Measurements from ENCODE around the gene RYR2. TPM values are rescaled to one million over a fixed set of nuclear protein-coding genes. Genes with fewer than 3 reads are reported as not detected.

The RYR2 gene
- total RNA-seq, 2 experiments from 2014 or later = not detected

- Histone ChIP-seq H3K9me2 (ENCODE audit: insufficient read depth, low read length) (no peaks in the 10 kb centered on the region), H3K9me3 (ENCODE audit: low read length) (no peaks in the 10 kb centered on the region), H3K79me2 (ENCODE audit: insufficient read depth, low read depth, low read length) (no peaks in the 10 kb centered on the region), H3K4me2 (ENCODE audit: low read length) (no peak overlapping the region), H3K27ac (ENCODE audit: low read depth, low read length, poor library complexity, severe bottlenecking) (no peak overlapping the region), H3K4me1 (ENCODE audit: insufficient read depth, low read length, poor library complexity, severe bottlenecking) (no peaks in the 10 kb centered on the region), H3K4me3 (ENCODE audit: low read depth, low read length, poor library complexity, severe bottlenecking) (no peak overlapping the region), H3K36me3 (ENCODE audit: insufficient read depth, low read length) (no peaks in the 10 kb centered on the region), H4K20me1 (ENCODE audit: insufficient read depth, low read length) (no peaks in the 10 kb centered on the region), H2AFZ (ENCODE audit: low read length) (no peak overlapping the region)
- POLR2A ChIA-PET = interaction anchor here (0.5 to 0.6 kb wide), 2 partner anchors 15 to 74 kb away, joined by 6 to 7 read pairs; no protein-coding TSS in a partner anchor
- CTCF ChIA-PET (ENCODE audit: unreplicated experiment) = no interaction called here
- intact Hi-C loops (cut with micrococcal nuclease; ENCODE audit: unreplicated experiment) = no loop called here
- TF ChIP-seq CTCF (conservative IDR thresholded peaks at IDR 0.05; ENCODE audit: low read length) = no peak
- TF ChIP-seq EZH2phosphoT487 (IDR thresholded peaks at IDR 0.05; ENCODE audit: borderline replicate concordance, low read depth, low read length) = no peak
- DNase-seq (ENCODE audit: low spot score) = no peak
- no TSS peak for BruUV-seq (replicated peaks)
Observed at GRCh38 chr1:237834461-237834860, 792.5 kb downstream of the RYR2 start.

GRCh38 chr1:237838320-237838719, 796.3 kb downstream of the RYR2 start:
- H3K4me1 ChIP-seq (ENCODE audit: insufficient read depth, low read length, poor library complexity, severe bottlenecking) = no peaks in the 10 kb centered on the region
- H3K9me3 ChIP-seq (ENCODE audit: low read length) = no peaks in the 10 kb centered on the region
- no peak for DNase-seq (ENCODE audit: low spot score)
- TF ChIP-seq EZH2phosphoT487 (IDR thresholded peaks at IDR 0.05; ENCODE audit: borderline replicate concordance, low read depth, low read length) (no peak), CTCF (conservative IDR thresholded peaks at IDR 0.05; ENCODE audit: low read length) (no peak)
- ChIA-PET CTCF (ENCODE audit: unreplicated experiment) (no interaction called here), POLR2A (no interaction called here)
- no peaks in the 10 kb centered on the region for H3K9me2 ChIP-seq (ENCODE audit: insufficient read depth, low read length)
- H3K36me3 ChIP-seq (ENCODE audit: insufficient read depth, low read length) = no peaks in the 10 kb centered on the region
- intact Hi-C loops (cut with micrococcal nuclease; ENCODE audit: unreplicated experiment) = no loop called here
- no peak overlapping the region for H3K27ac ChIP-seq (ENCODE audit: low read depth, low read length, poor library complexity, severe bottlenecking)
- no peaks in the 10 kb centered on the region for H4K20me1 ChIP-seq (ENCODE audit: insufficient read depth, low read length)
- H2AFZ ChIP-seq (ENCODE audit: low read length) = no peak overlapping the region
- no peak overlapping the region for H3K4me2 ChIP-seq (ENCODE audit: low read length)
- H3K79me2 ChIP-seq (ENCODE audit: insufficient read depth, low read depth, low read length) = no peaks in the 10 kb centered on the region
- no TSS peak for BruUV-seq (replicated peaks)
- no peak overlapping the region for H3K4me3 ChIP-seq (ENCODE audit: low read depth, low read length, poor library complexity, severe bottlenecking)

DNA sequence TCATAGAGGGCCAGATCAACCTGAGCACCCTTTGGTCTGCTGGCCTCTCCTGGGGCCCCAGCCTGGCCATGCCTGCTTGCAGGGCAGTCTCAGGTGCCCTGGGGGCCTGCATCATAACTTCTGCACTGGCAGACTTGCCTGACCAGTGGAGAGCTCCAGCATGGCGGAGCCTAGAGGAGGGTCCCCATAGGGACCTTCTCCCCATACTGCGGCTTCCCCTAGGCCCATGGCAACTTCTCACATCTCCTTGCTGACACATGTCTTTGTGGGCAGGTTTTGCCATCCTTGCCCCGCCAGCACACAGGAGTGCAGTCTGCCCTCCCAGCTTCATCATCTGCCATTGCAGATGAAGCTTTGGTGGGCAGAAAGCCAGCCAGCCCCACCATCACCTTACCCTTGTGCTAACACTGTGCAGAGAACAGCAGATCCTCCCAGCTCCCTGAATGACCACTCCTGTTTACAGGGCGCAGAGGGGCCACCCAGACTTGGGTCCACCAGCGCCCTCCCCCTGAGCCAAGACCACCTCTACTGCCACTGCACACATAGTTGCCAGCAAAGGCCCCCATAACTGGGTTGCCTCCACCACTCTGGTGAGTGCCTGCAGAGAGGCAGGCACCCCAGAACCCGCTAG, 797.0 kb downstream of the RYR2 start:
- intact Hi-C loops (cut with micrococcal nuclease; ENCODE audit: unreplicated experiment) = no loop called here
- H3K9me2 ChIP-seq (ENCODE audit: insufficient read depth, low read length) = no peaks in the 10 kb centered on the region
- no peaks in the 10 kb centered on the region for H3K4me1 ChIP-seq (ENCODE audit: insufficient read depth, low read length, poor library complexity, severe bottlenecking)
- BruUV-seq (replicated peaks) = no TSS peak
- H3K9me3 ChIP-seq (ENCODE audit: low read length) = no peaks in the 10 kb centered on the region
- H3K79me2 ChIP-seq (ENCODE audit: insufficient read depth, low read depth, low read length) = no peaks in the 10 kb centered on the region
- POLR2A ChIA-PET = interaction anchor here (0.6 kb wide), 1 partner anchor 132 kb away, joined by 4 read pairs; no protein-coding TSS in a partner anchor
- H3K4me3 ChIP-seq (ENCODE audit: low read depth, low read length, poor library complexity, severe bottlenecking) = no peak overlapping the region
- H4K20me1 ChIP-seq (ENCODE audit: insufficient read depth, low read length) = no peaks in the 10 kb centered on the region
- no peak overlapping the region for H3K27ac ChIP-seq (ENCODE audit: low read depth, low read length, poor library complexity, severe bottlenecking)
- no peak for TF ChIP-seq EZH2phosphoT487 (IDR thresholded peaks at IDR 0.05; ENCODE audit: borderline replicate concordance, low read depth, low read length)
- no peak for TF ChIP-seq CTCF (conservative IDR thresholded peaks at IDR 0.05; ENCODE audit: low read length)
- H2AFZ ChIP-seq (ENCODE audit: low read length) = no peak overlapping the region
- CTCF ChIA-PET (ENCODE audit: unreplicated experiment) = interaction anchor here (1.1 kb wide), 1 partner anchor 24 kb away, joined by 3 read pairs; no protein-coding TSS in a partner anchor
- H3K36me3 ChIP-seq (ENCODE audit: insufficient read depth, low read length) = no peaks in the 10 kb centered on the region
- DNase-seq (ENCODE audit: low spot score) = no peak
- no peak overlapping the region for H3K4me2 ChIP-seq (ENCODE audit: low read length)
